Stomach (tissue), 9 donors: Measurements from ENCODE around the gene ZSCAN18. TPM values are rescaled to one million over a fixed set of nuclear protein-coding genes. Genes with fewer than 3 reads are reported as not detected.

ENCODE experiments used
- DNase-seq, 2 donors: peaks; one replicate each; pipeline versions ENCODE4 v3.0.0 to v3.0.0-alpha.2; 2013 to 2019
- H3K27ac ChIP-seq, 5 donors: fragments of 200-600 bp in 4 of 5; sonication (generic) in 4 of 5; one replicate each; pipeline ENCODE4 v1.5.1; 2013 to 2019; ENCODE audit warnings: mild to moderate bottlenecking in 1 of 5, moderate library complexity in 1 of 5
- H3K27me3 ChIP-seq, 3 donors: fragments of 200-600 bp; sonication (generic); one replicate each; pipeline ENCODE4 v1.5.1; 2017 to 2019; ENCODE audit warnings: mixed run types in 1 of 3
- H3K36me3 ChIP-seq, 4 donors: fragments of 200-600 bp; sonication (generic); 1 replicate in 3 of 4; 2 replicates in 1 of 4; pipeline ENCODE4 v1.5.1; 2016 to 2019
- H3K4me1 ChIP-seq, 4 donors: fragments of 200-600 bp; sonication (generic); one replicate each; pipeline ENCODE4 v1.5.1; 2016 to 2019
- H3K4me3 ChIP-seq, 4 donors: fragments of 200-600 bp; sonication (generic) in 3 of 4; one replicate each; pipeline ENCODE4 v1.5.1; 2016 to 2019; ENCODE audit warnings: mild to moderate bottlenecking in 1 of 4
- H3K9me3 ChIP-seq, 4 donors: fragments of 200-600 bp; sonication (generic); one replicate each; pipeline ENCODE4 v1.5.1; 2016 to 2019
- CTCF ChIP-seq, 7 experiments: fragments of 450-650 bp in 4 of 7; fragments of 200-600 bp in 3 of 7; sonication (generic) in 3 of 7; IDR thresholded peaks; one replicate each; pipeline ENCODE4 v1.5.1; 2016 to 2019; ENCODE audit warnings: antibody characterized with exemption in 7 of 7, control low read depth in 2 of 7, mild to moderate bottlenecking in 1 of 7
- EP300 ChIP-seq: sonication (generic); formaldehyde crosslinking; IDR thresholded peaks from one replicate; pipeline ENCODE4 v1.6.1; 2017; ENCODE audit warnings: antibody characterized with exemption
- POLR2A ChIP-seq, 4 donors: fragments of 450-650 bp; IDR thresholded peaks; one replicate each; pipeline ENCODE4 v1.6.1; 2016; ENCODE audit warnings: antibody characterized with exemption in 4 of 4, control low read depth in 2 of 4, mild to moderate bottlenecking in 1 of 4, moderate library complexity in 1 of 4
- POLR2AphosphoS5 ChIP-seq, 3 donors: sonication (generic); formaldehyde crosslinking; IDR thresholded peaks; one replicate each; pipeline ENCODE4 v1.6.1; 2016; ENCODE audit warnings: antibody characterized with exemption in 3 of 3
- WGBS, 5 donors: extraction: QIAGEN DNeasy Blood & Tissue Kit in 3 of 5; methylation state at CpG; one replicate each; pipeline versions ENCODE4 v1.1.5 to v1.1.7; 2013 to 2018; 5-methylcytosine and 5-hydroxymethylcytosine counted together
- intact Hi-C: fragments of 100-400 bp; cut with DNase I; formaldehyde crosslinking; loops from one replicate; pipeline ENCODE4 v1.15.1; 2023; ENCODE audit warnings: low total_unique reads
- polyA plus RNA-seq, 3 donors: library from polyadenylated mRNA; stranded (reverse); fragments of 200-250 nt; gene quantifications; one replicate each; pipeline ENCODE4 v1.2.3, GENCODE V29; 2013
- total RNA-seq, 5 donors: library from RNA; depleted of rRNA; stranded (reverse); fragments of >200 nt; gene quantifications; one replicate each; pipeline versions ENCODE4 v1.1.0 to v1.2.3, GENCODE V29; 2014 to 2016
- donor health status: healthy with polysubstance abuse.
- donor health status: Bipolar disorder and iron deficiency.
- donor health status: healthy.

Gene ZSCAN18
- total and polyA plus RNA-seq, 8 donors = 15.5 to 327 (median 45.9) TPM

GRCh38 chr19:58054901-58055874, 42.8 kb downstream of the ZSCAN18 start:
- WGBS, 5 donors = 29 to 43% (median 41%) methylated on average over 37 of the region's 37 CpGs
- Histone ChIP-seq H3K27me3 (peaks cover 0 to 16% (median 6%) of the 10 kb centered on the region in 3 donors), H3K27ac (peak overlapping the region; percentile 25 to 73 (median 53)), H3K9me3 (peaks cover 4 to 100% (median 88%) of the 10 kb centered on the region in 4 donors), H3K4me3 (peak overlapping the region; percentile 20 to 32 (median 27)), H3K36me3 (no peaks in the 10 kb centered on the region), H3K4me1 (peaks cover 0 to 13% (median 10%) of the 10 kb centered on the region in 4 donors)
- TF ChIP-seq POLR2A (IDR thresholded peaks at IDR 0.05) = no peak
- no peak for TF ChIP-seq EP300
- no peak for TF ChIP-seq CTCF (IDR thresholded peaks at IDR 0.05)
- no peak for TF ChIP-seq POLR2AphosphoS5 (IDR thresholded peaks at IDR 0.05)
- intact Hi-C loops = no loop called here
- DNase-seq = peak in 1 of 2 donors; percentile 85

- no peak overlapping the region for H3K4me3 ChIP-seq
- H3K9me3 ChIP-seq = peaks cover 6 to 100% (median 89%) of the 10 kb centered on the region in 4 donors
- peaks cover 0 to 7% (median 0%) of the 10 kb centered on the region in 3 donors for H3K27me3 ChIP-seq
- 89 to 93% (median 92%) methylated on average over 19 to 30 of the region's 30 CpGs for WGBS, 5 donors
- DNase-seq = no peak
- peaks cover 0 to 2% (median under 1%) of the 10 kb centered on the region in 4 donors for H3K4me1 ChIP-seq
- intact Hi-C loops = no loop called here
- H3K36me3 ChIP-seq = no peaks in the 10 kb centered on the region
- H3K27ac ChIP-seq = no peak overlapping the region
- TF ChIP-seq CTCF (IDR thresholded peaks at IDR 0.05) = no peak
- no peak for TF ChIP-seq EP300
- TF ChIP-seq POLR2AphosphoS5 (IDR thresholded peaks at IDR 0.05) = no peak
- TF ChIP-seq POLR2A (IDR thresholded peaks at IDR 0.05) = no peak
Observed at GRCh38 chr19:58053480-58054156, 44.4 kb downstream of the ZSCAN18 start.

- no peaks in the 10 kb centered on the region for H3K4me1 ChIP-seq
- H3K9me3 ChIP-seq = peaks cover 10 to 100% (median 89%) of the 10 kb centered on the region in 4 donors
- peaks cover 0 to 7% (median 0%) of the 10 kb centered on the region in 3 donors for H3K27me3 ChIP-seq
- no peak for TF ChIP-seq EP300
- no peak for TF ChIP-seq POLR2A (IDR thresholded peaks at IDR 0.05)
- TF ChIP-seq CTCF (IDR thresholded peaks at IDR 0.05) = no peak
- TF ChIP-seq POLR2AphosphoS5 (IDR thresholded peaks at IDR 0.05) = no peak
- no peak overlapping the region for H3K27ac ChIP-seq
- no peak for DNase-seq
- intact Hi-C loops = no loop called here
- H3K36me3 ChIP-seq = no peaks in the 10 kb centered on the region
- 95 to 97% (median 96%) methylated on average over 4 to 16 of the region's 16 CpGs for WGBS, 5 donors
- H3K4me3 ChIP-seq = no peak overlapping the region
Observed at GRCh38 chr19:58052256-58052655, 45.8 kb downstream of the ZSCAN18 start.

GRCh38 chr19:58047672-58048071, 50.4 kb downstream of the ZSCAN18 start:
- Histone ChIP-seq H3K4me1 (no peaks in the 10 kb centered on the region), H3K36me3 (no peaks in the 10 kb centered on the region), H3K9me3 (peaks cover 25 to 100% (median 99%) of the 10 kb centered on the region in 4 donors), H3K27ac (no peak overlapping the region), H3K4me3 (no peak overlapping the region), H3K27me3 (no peaks in the 10 kb centered on the region)
- intact Hi-C loops = no loop called here
- DNase-seq = no peak
- 92 to 94% (median 93%) methylated on average over 8 to 12 of the region's 12 CpGs for WGBS, 5 donors
- TF ChIP-seq EP300 = no peak
- no peak for TF ChIP-seq POLR2A (IDR thresholded peaks at IDR 0.05)
- TF ChIP-seq POLR2AphosphoS5 (IDR thresholded peaks at IDR 0.05) = no peak
- TF ChIP-seq CTCF (IDR thresholded peaks at IDR 0.05) = no peak
